ENCODE results near the gene HDAC7.

Gene HDAC7

GRCh38 chr12:47795814-47796411, 23.8 kb downstream of the HDAC7 start:
- CTCF ChIA-PET, result interaction anchor here (1.2 to 39.4 kb wide), 5 partner anchors 12 to 54 kb away, joined by 3 to 751 read pairs (median 3); partner anchors contain the start of gene SLC48A1
- POLR2A ChIA-PET, result no interaction called here

GRCh38 chr12:47795121-47795813, 24.4 kb downstream of the HDAC7 start:
- ChIA-PET CTCF (interaction anchor here (1.2 to 39.4 kb wide), 6 partner anchors 13 to 80 kb away, joined by 3 to 751 read pairs (median 10); partner anchors contain the start of gene SLC48A1), POLR2A (no interaction called here)
- TF ChIP-seq CTCF (IDR thresholded peaks at IDR 0.05; ENCODE audit: insufficient read depth, low read length, missing control alignments), result no peak
- H3K4me3 ChIP-seq (ENCODE audit: low read depth, low read length), result no peak overlapping the region
- DNase-seq (ENCODE audit: low read depth, low spot score), result no peak

More at GRCh38 chr12:47795814-47796411, 23.8 kb downstream of the HDAC7 start:
- no peak for TF ChIP-seq CTCF (IDR thresholded peaks at IDR 0.05; ENCODE audit: insufficient read depth, low read length, missing control alignments)
- DNase-seq (ENCODE audit: low read depth, low spot score), result no peak
- H3K4me3 ChIP-seq (ENCODE audit: low read depth, low read length), result no peak overlapping the region

GRCh38 chr12:47794679-47795078, 25.0 kb downstream of the HDAC7 start:
- no peak for DNase-seq (ENCODE audit: low read depth, low spot score)
- ChIA-PET CTCF (interaction anchor here (1.0 to 39.4 kb wide), 5 partner anchors 20 to 80 kb away, joined by 3 to 751 read pairs (median 34); partner anchors contain the start of gene SLC48A1), POLR2A (no interaction called here)
- no peak overlapping the region for H3K4me3 ChIP-seq (ENCODE audit: low read depth, low read length)
- TF ChIP-seq CTCF (IDR thresholded peaks at IDR 0.05; ENCODE audit: insufficient read depth, low read length, missing control alignments), result no peak

- no peak for DNase-seq (ENCODE audit: low read depth, low spot score)
- no peak overlapping the region for H3K4me3 ChIP-seq (ENCODE audit: low read depth, low read length)
- ChIA-PET CTCF (interaction anchor here (1.1 to 39.4 kb wide), 7 partner anchors 8 to 156 kb away, joined by 3 to 751 read pairs (median 18); partner anchors contain the start of gene SLC48A1), POLR2A (no interaction called here)
- TF ChIP-seq CTCF (IDR thresholded peaks at IDR 0.05; ENCODE audit: insufficient read depth, low read length, missing control alignments), result no peak
Measured at GRCh38 chr12:47793015-47793681, 26.6 kb downstream of the HDAC7 start.

- H3K4me3 ChIP-seq (ENCODE audit: low read depth, low read length), result no peak overlapping the region
- no peak for DNase-seq (ENCODE audit: low read depth, low spot score)
- CTCF ChIA-PET, result interaction anchor here (1.0 to 39.4 kb wide), 6 partner anchors 16 to 77 kb away, joined by 3 to 751 read pairs (median 26); partner anchors contain the start of gene SLC48A1
- POLR2A ChIA-PET, result no interaction called here
- TF ChIP-seq CTCF (IDR thresholded peaks at IDR 0.05; ENCODE audit: insufficient read depth, low read length, missing control alignments), result no peak
Measured at GRCh38 chr12:47791874-47792273, 27.8 kb downstream of the HDAC7 start.

GRCh38 chr12:47791351-47791746, 28.4 kb downstream of the HDAC7 start:
- no peak for TF ChIP-seq CTCF (IDR thresholded peaks at IDR 0.05; ENCODE audit: insufficient read depth, low read length, missing control alignments)
- no peak overlapping the region for H3K4me3 ChIP-seq (ENCODE audit: low read depth, low read length)
- no peak for DNase-seq (ENCODE audit: low read depth, low spot score)
- ChIA-PET CTCF (interaction anchor here (1.0 to 39.4 kb wide), 6 partner anchors 16 to 75 kb away, joined by 3 to 751 read pairs (median 44); partner anchors contain the start of gene SLC48A1), POLR2A (no interaction called here)
